ENCODE data around the gene EFCAB13.
"Not testable (repeated sequence)": the region's sequence is repeated elsewhere in the genome, so short reads cannot be mapped to it uniquely, and the experiment has no call there.

The EFCAB13 gene

GRCh38 chr17:47423406-47424295, 99.9 kb downstream of the EFCAB13 start:
- peak in 4 of 56 donors; percentile 2 to 24 (median 8) for DNase-seq

- DNase-seq = not testable (repeated sequence)
Observed at GRCh38 chr17:47425233-47425632, 101.5 kb downstream of the EFCAB13 start.

- not testable (repeated sequence) for DNase-seq
Observed at GRCh38 chr17:47425887-47426635, 102.3 kb downstream of the EFCAB13 start.

- no peak for DNase-seq
Observed at GRCh38 chr17:47427985-47428384, 104.2 kb downstream of the EFCAB13 start.

GRCh38 chr17:47432240-47432639, 108.5 kb downstream of the EFCAB13 start:
- not testable (repeated sequence) for DNase-seq

GRCh38 chr17:47465165-47465564, 141.4 kb downstream of the EFCAB13 start:
- no peak for DNase-seq

- not testable (repeated sequence) for DNase-seq
Observed at GRCh38 chr17:47466976-47467375, 143.2 kb downstream of the EFCAB13 start.

- no peak for DNase-seq
Observed at GRCh38 chr17:47470836-47471235, 147.1 kb downstream of the EFCAB13 start.

- DNase-seq = not testable (repeated sequence)
Observed at GRCh38 chr17:47472073-47472472, 148.3 kb downstream of the EFCAB13 start.

All from amygdala (tissue), 56 donors.